Measurements from ENCODE around the gene SYCP1.

DNA sequence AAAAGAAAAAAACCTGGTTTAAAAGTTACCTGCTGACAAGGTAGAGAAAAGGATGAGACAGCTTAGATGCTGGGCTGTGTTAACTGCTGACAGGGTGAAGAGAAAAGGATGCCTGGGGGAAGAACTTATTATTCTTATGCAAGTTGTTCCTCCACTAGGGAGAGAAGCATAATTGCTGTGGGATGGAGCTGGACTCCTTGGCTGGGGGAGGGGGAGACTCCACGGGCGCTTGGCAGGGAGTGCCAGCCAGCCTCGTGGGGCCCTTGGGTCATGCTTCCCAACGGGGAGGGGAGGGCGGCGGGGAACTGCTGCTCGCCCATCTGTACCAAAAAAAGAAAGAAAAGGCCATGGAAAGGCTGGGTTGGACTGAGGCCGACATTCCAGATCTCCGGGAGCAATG, 47.2 kb downstream of the SYCP1 start:
- TF ChIP-seq POLR2A (IDR thresholded peaks at IDR 0.05) = no peak
- TF ChIP-seq, protein P1, sequence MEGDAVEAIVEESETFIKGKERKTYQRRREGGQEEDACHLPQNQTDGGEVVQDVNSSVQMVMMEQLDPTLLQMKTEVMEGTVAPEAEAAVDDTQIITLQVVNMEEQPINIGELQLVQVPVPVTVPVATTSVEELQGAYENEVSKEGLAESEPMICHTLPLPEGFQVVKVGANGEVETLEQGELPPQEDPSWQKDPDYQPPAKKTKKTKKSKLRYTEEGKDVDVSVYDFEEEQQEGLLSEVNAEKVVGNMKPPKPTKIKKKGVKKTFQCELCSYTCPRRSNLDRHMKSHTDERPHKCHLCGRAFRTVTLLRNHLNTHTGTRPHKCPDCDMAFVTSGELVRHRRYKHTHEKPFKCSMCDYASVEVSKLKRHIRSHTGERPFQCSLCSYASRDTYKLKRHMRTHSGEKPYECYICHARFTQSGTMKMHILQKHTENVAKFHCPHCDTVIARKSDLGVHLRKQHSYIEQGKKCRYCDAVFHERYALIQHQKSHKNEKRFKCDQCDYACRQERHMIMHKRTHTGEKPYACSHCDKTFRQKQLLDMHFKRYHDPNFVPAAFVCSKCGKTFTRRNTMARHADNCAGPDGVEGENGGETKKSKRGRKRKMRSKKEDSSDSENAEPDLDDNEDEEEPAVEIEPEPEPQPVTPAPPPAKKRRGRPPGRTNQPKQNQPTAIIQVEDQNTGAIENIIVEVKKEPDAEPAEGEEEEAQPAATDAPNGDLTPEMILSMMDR (IDR thresholded peaks at IDR 0.05) = no peak

Data from uterus (tissue), 2 donors.